ENCODE data around the gene TMEM187. TPM values are rescaled to one million over a fixed set of nuclear protein-coding genes. Genes with fewer than 3 reads are reported as not detected.

TMEM187 gene
- total and polyA plus RNA-seq, 2 donors (not counting 1 experiment from before 2014, with no cell fraction given) = 5.5 to 6.4 TPM

GRCh38 chrX:153935326-153935851, 37.2 kb upstream of the TMEM187 start:
- ATAC-seq (ENCODE audit: low read depth) (no peak), DNase-seq (no peak)
- no peaks in the 10 kb centered on the region for H3K27me3 ChIP-seq (replicated peaks in 1 of 4; ENCODE audit: control extremely low read depth in 1 of 4, control insufficient read depth in 3 of 4, insufficient read depth in 4 of 4, low read length in 3 of 4)
- peak overlapping the region; percentile 59 for H3K4me2 ChIP-seq (replicated peaks; ENCODE audit: low read depth, low read length, poor library complexity, severe bottlenecking)
- TF ChIP-seq CTCF (IDR thresholded peaks at IDR 0.05) (no peak), EZH2 (IDR thresholded peaks at IDR 0.05; ENCODE audit: borderline replicate concordance, insufficient read depth, low read depth, low read length, poor library complexity, severe bottlenecking) (no peak)
- H3K36me3 ChIP-seq (replicated peaks in 1 of 2; ENCODE audit: control extremely low read depth in 1 of 2, control insufficient read depth in 1 of 2, extremely low read depth in 1 of 2, insufficient read depth in 2 of 2, low read length in 1 of 2) = peaks cover 0 to 18% of the 10 kb centered on the region in 2 experiments
- H3K9ac ChIP-seq (ENCODE audit: low read length) = no peak overlapping the region
- intact Hi-C loops (cut with micrococcal nuclease) = loop anchor here (1.0 kb wide), 1 partner anchor 9 kb away; the partner anchor contains the start of gene ARHGAP4
- Mint-ChIP-seq H3K27ac (peak overlapping the region; percentile 59), H3K27me3 (no peaks in the 10 kb centered on the region), H3K9me3 (ENCODE audit: insufficient read depth) (no peaks in the 10 kb centered on the region), H3K4me1 (peaks cover 12% of the 10 kb centered on the region), H3K4me3 (peak overlapping the region; percentile 73)
- H3K4me3 ChIP-seq (ENCODE audit: control extremely low read depth in 1 of 5, extremely low read depth in 1 of 5, insufficient read depth in 1 of 5, low read depth in 2 of 5, low read length in 4 of 5) = peak overlapping the region in 4 of 5 experiments; percentile 25 to 55 (median 38)
- ChIA-PET POLR2A (interaction anchor here (0.8 to 2.0 kb wide), 5 partner anchors 9 to 34 kb away, joined by 3 to 6 read pairs (median 5); partner anchors contain the start of gene RENBP), CTCF (interaction anchor here (2.9 to 7.4 kb wide), 2 partner anchors 11 to 12 kb away, joined by 16 to 59 read pairs; partner anchors contain the start of genes ARHGAP4 and RENBP)
- no peaks in the 10 kb centered on the region for H4K20me1 ChIP-seq (ENCODE audit: control insufficient read depth, insufficient read depth, low read length, poor library complexity, severe bottlenecking)
- peaks cover 6 to 15% of the 10 kb centered on the region in 2 donors for H3K4me1 ChIP-seq (ENCODE audit: control insufficient read depth in 2 of 2, insufficient read depth in 2 of 2, low read length in 2 of 2)
- H3K27ac ChIP-seq (ENCODE audit: low read length in 2 of 2) = no peak overlapping the region
- WGBS (ENCODE audit: insufficient coverage) = 39% methylated on average over 19 of the region's 32 CpGs
- no peak overlapping the region for H2AFZ ChIP-seq (ENCODE audit: insufficient read depth, low read depth, low read length, poor library complexity, severe bottlenecking)
- H3K9me3 ChIP-seq (ENCODE audit: control extremely low read depth in 1 of 3, control insufficient read depth in 2 of 3, insufficient read depth in 1 of 3, low read length in 2 of 3) = no peaks in the 10 kb centered on the region
- peaks cover 21% of the 10 kb centered on the region for H3K79me2 ChIP-seq (ENCODE audit: control insufficient read depth, insufficient read depth, low read length)

DNA sequence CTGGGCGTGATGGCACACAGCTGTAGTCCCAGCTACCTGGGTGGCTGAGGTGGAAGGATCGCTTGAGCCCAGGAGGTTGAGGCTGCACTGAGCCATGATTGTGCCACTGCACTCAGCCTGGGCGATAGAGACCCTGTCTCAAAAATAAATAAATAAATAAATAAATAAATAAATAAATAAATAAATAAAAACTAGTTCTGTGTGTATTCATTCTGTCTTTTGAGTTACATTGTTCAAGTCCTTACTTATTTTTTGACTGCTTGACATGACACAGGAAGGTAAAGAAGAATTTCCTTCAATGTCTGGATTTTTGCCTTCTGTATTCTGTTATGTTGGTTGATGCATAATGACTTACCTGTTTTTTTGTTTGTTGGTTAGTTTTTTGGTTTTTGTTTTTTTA, 35.5 kb upstream of the TMEM187 start:
- intact Hi-C loops (cut with micrococcal nuclease) = no loop called here
- CTCF ChIA-PET = interaction anchor here (2.9 to 7.4 kb wide), 2 partner anchors 10 to 13 kb away, joined by 16 to 59 read pairs; partner anchors contain the start of genes ARHGAP4 and RENBP

More for the DNA sequence above, 35.5 kb upstream of the TMEM187 start:
- H4K20me1 ChIP-seq (ENCODE audit: control insufficient read depth, insufficient read depth, low read length, poor library complexity, severe bottlenecking) = no peaks in the 10 kb centered on the region
- no peak for DNase-seq
- H3K27me3 Mint-ChIP-seq = no peaks in the 10 kb centered on the region
- H3K4me1 Mint-ChIP-seq = peaks cover 16% of the 10 kb centered on the region
- no peaks in the 10 kb centered on the region for H3K27me3 ChIP-seq (replicated peaks in 1 of 4; ENCODE audit: control extremely low read depth in 1 of 4, control insufficient read depth in 3 of 4, insufficient read depth in 4 of 4, low read length in 3 of 4)
- no peak overlapping the region for H2AFZ ChIP-seq (ENCODE audit: insufficient read depth, low read depth, low read length, poor library complexity, severe bottlenecking)
- no peak overlapping the region for H3K4me3 Mint-ChIP-seq
- no peak overlapping the region for H3K27ac Mint-ChIP-seq
- no peak for ATAC-seq (ENCODE audit: low read depth)
- POLR2A ChIA-PET = interaction anchor here (0.6 to 2.0 kb wide), 2 partner anchors 10 to 591 kb away, joined by 3 to 5 read pairs; no protein-coding TSS in a partner anchor
- peaks cover 0 to 3% of the 10 kb centered on the region in 2 experiments for H3K36me3 ChIP-seq (replicated peaks in 1 of 2; ENCODE audit: control extremely low read depth in 1 of 2, control insufficient read depth in 1 of 2, extremely low read depth in 1 of 2, insufficient read depth in 2 of 2, low read length in 1 of 2)
- no CpG with 5 or more reads among the region's 3 CpGs for WGBS (ENCODE audit: insufficient coverage)
- TF ChIP-seq CTCF (IDR thresholded peaks at IDR 0.05) (no peak), EZH2 (IDR thresholded peaks at IDR 0.05; ENCODE audit: borderline replicate concordance, insufficient read depth, low read depth, low read length, poor library complexity, severe bottlenecking) (no peak)
- H3K79me2 ChIP-seq (ENCODE audit: control insufficient read depth, insufficient read depth, low read length) = peaks cover 16% of the 10 kb centered on the region
- H3K9ac ChIP-seq (ENCODE audit: low read length) = no peak overlapping the region
- no peaks in the 10 kb centered on the region for H3K9me3 ChIP-seq (ENCODE audit: control extremely low read depth in 1 of 3, control insufficient read depth in 2 of 3, insufficient read depth in 1 of 3, low read length in 2 of 3)
- peaks cover 9 to 22% of the 10 kb centered on the region in 2 donors for H3K4me1 ChIP-seq (ENCODE audit: control insufficient read depth in 2 of 2, insufficient read depth in 2 of 2, low read length in 2 of 2)
- H3K4me3 ChIP-seq (ENCODE audit: control extremely low read depth in 1 of 5, extremely low read depth in 1 of 5, insufficient read depth in 1 of 5, low read depth in 2 of 5, low read length in 4 of 5) = no peak overlapping the region
- no peak overlapping the region for H3K4me2 ChIP-seq (replicated peaks; ENCODE audit: low read depth, low read length, poor library complexity, severe bottlenecking)
- H3K9me3 Mint-ChIP-seq (ENCODE audit: insufficient read depth) = no peaks in the 10 kb centered on the region
- no peak overlapping the region for H3K27ac ChIP-seq (ENCODE audit: low read length in 2 of 2)
